PC-3 (cell line): ENCODE data around the gene SGTB. TPM values are rescaled to one million over a fixed set of nuclear protein-coding genes. Genes with fewer than 3 reads are reported as not detected.
"Not testable (repeated sequence)": the region's sequence is repeated elsewhere in the genome, so short reads cannot be mapped to it uniquely, and the experiment has no call there.

Experiments
- ATAC-seq: fragments of 200-7000 bp; cut with Tn5 transposase; 2 replicates; pipeline ENCODE4 v1.9.1; 2020; ENCODE audit warnings: mild to moderate bottlenecking, moderate library complexity
- BruUV-seq: library from RNA; stranded (reverse); fragments of 400-500 nt; replicated peaks from 2 replicates; lab custom pipeline; 2021; lab: Mats Ljungman, UMichigan
- CTCF ChIA-PET: fragments of 300-600 bp; sonication (Branson Sonifier 250); formaldehyde crosslinking; loops from one replicate; lab custom pipeline; 2022; ENCODE audit warnings: antibody characterized with exemption; lab: Charles Lee
- POLR2A ChIA-PET: fragments of 300-600 bp; sonication (Branson Sonifier 250); formaldehyde crosslinking; loops from one replicate; lab custom pipeline; 2022; ENCODE audit warnings: antibody characterized with exemption; ENCODE audit not compliant: unreplicated experiment; lab: Charles Lee
- DNase-seq: peaks from one replicate; pipeline ENCODE4 v3.0.0-alpha.2; 2015
- H2AFZ ChIP-seq: fragments of 300-600 bp; sonication (generic); 2 replicates; pipeline ENCODE4 v1.6.0; 2016; ENCODE audit warnings: antibody characterized with exemption, low read length
- H3F3A ChIP-seq: fragments of 300-600 bp; sonication (generic); one replicate; pipeline ENCODE4 v1.6.0; 2017; ENCODE audit warnings: antibody characterized with exemption, low read length, control low read depth, mild to moderate bottlenecking; ENCODE audit not compliant: unreplicated experiment
- H3K27ac ChIP-seq: fragments of 300-600 bp; sonication (generic); 2 replicates; pipeline ENCODE4 v1.5.1; 2016; ENCODE audit warnings: mild to moderate bottlenecking, low read length
- H3K27me3 ChIP-seq: fragments of 300-600 bp; sonication (generic); 2 replicates; pipeline ENCODE4 v1.6.1; 2016; ENCODE audit warnings: low read length, mixed read lengths
- H3K36me3 ChIP-seq: fragments of 300-600 bp; sonication (generic); 2 replicates; pipeline ENCODE4 v1.6.1; 2016; ENCODE audit warnings: low read depth, mixed run types, low read length, mixed read lengths
- H3K4me1 ChIP-seq: fragments of 300-600 bp; sonication (generic); 2 replicates; pipeline ENCODE4 v1.5.1; 2016; ENCODE audit warnings: low read length; ENCODE audit not compliant: insufficient read depth
- H3K4me2 ChIP-seq: fragments of 300-600 bp; sonication (generic); 2 replicates; pipeline ENCODE4 v1.6.0; 2016; ENCODE audit warnings: low read length
- H3K4me3 ChIP-seq: fragments of 300-600 bp; sonication (generic); 2 replicates; pipeline ENCODE4 v1.5.1; 2016; ENCODE audit warnings: mild to moderate bottlenecking, low read length, mixed read lengths
- H3K79me2 ChIP-seq: fragments of 300-600 bp; sonication (generic); 2 replicates; pipeline ENCODE4 v1.6.1; 2017; ENCODE audit warnings: low read length, mixed read lengths
- H3K9ac ChIP-seq: fragments of 300-600 bp; sonication (generic); 2 replicates; pipeline ENCODE4 v1.6.0; 2016; ENCODE audit warnings: mild to moderate bottlenecking, low read length
- H3K9me2 ChIP-seq: fragments of 300-600 bp; sonication (generic); replicated peaks from 2 replicates; pipeline ENCODE4 v1.6.1; 2016; ENCODE audit warnings: mixed run types, low read length, mixed read lengths
- H3K9me3 ChIP-seq: fragments of 300-600 bp; sonication (generic); 2 replicates; pipeline ENCODE4 v1.6.1; 2016; ENCODE audit warnings: low read length, mixed read lengths
- H4K20me1 ChIP-seq: fragments of 300-600 bp; sonication (generic); 2 replicates; pipeline ENCODE4 v1.6.1; 2016; ENCODE audit warnings: low read length, mixed read lengths
- CTCF ChIP-seq: fragments of 300-600 bp; sonication (generic); conservative IDR thresholded peaks from 2 replicates; pipeline ENCODE4 v1.5.1; 2017; ENCODE audit warnings: antibody characterized with exemption, low read depth, mild to moderate bottlenecking, low read length
- EZH2 ChIP-seq: fragments of 300-600 bp; sonication (generic); IDR thresholded peaks from one replicate; pipeline ENCODE4 v1.6.1; 2017; ENCODE audit warnings: antibody characterized with exemption, mild to moderate bottlenecking, low read length; ENCODE audit not compliant: unreplicated experiment
- EZH2phosphoT487 ChIP-seq: fragments of 300-600 bp; sonication (generic); IDR thresholded peaks from 2 replicates; pipeline ENCODE4 v1.6.1; 2018; ENCODE audit warnings: mild to moderate bottlenecking, antibody characterized with exemption, low read length, borderline replicate concordance
- intact Hi-C: fragments of 100-400 bp; cut with micrococcal nuclease; formaldehyde crosslinking; loops from 2 replicates; pipeline ENCODE4 v1.9.0; 2023
- total RNA-seq: library from RNA; depleted of rRNA; stranded (reverse); fragments of >200 nt; gene quantifications from 2 replicates; pipeline ENCODE4 v1.2.3, GENCODE V29; 2014

Gene SGTB
- total RNA-seq, 1 experiment from 2014 or later = 1.1 TPM

DNA sequence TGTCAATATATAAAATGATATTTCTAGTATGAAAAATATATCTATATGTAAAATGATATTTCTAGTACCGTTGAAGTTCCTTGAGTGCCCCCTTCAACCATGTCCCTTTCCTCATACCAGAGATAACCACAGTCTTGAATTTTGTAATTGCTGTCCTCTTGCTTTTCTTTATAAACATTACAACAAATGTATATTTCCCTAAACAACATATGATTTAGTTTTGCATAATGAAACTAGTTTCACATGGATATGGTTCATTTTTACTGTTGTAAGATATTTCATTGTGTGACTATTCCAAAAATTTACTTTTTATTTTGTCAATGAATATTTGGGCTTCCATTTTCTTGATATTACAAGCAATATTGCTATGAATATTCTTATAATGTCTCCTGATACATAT is 14.1 kb upstream of the SGTB start:
- no peak overlapping the region for H3K27ac ChIP-seq
- H3F3A ChIP-seq = no peaks in the 10 kb centered on the region
- ChIA-PET POLR2A (no interaction called here), CTCF (no interaction called here)
- no peak overlapping the region for H3K4me2 ChIP-seq
- H4K20me1 ChIP-seq = no peaks in the 10 kb centered on the region
- no TSS peak for BruUV-seq
- DNase-seq (no peak), ATAC-seq (no peak)
- no peak overlapping the region for H3K4me3 ChIP-seq
- intact Hi-C loops = no loop called here
- no peaks in the 10 kb centered on the region for H3K79me2 ChIP-seq
- no peak overlapping the region for H3K9ac ChIP-seq
- H2AFZ ChIP-seq = no peak overlapping the region
- no peaks in the 10 kb centered on the region for H3K27me3 ChIP-seq
- H3K9me2 ChIP-seq = no peaks in the 10 kb centered on the region
- H3K9me3 ChIP-seq = no peaks in the 10 kb centered on the region
- H3K4me1 ChIP-seq = no peaks in the 10 kb centered on the region
- no peaks in the 10 kb centered on the region for H3K36me3 ChIP-seq
- no peak for TF ChIP-seq EZH2phosphoT487
- TF ChIP-seq CTCF = no peak
- TF ChIP-seq EZH2 = no peak

GRCh38 chr5:65734921-65735320 is 13.0 kb upstream of the SGTB start:
- Histone ChIP-seq H3K9me2 (no peaks in the 10 kb centered on the region), H3K9ac (no peak overlapping the region), H3K79me2 (peaks cover 3% of the 10 kb centered on the region; the same call in 1 of the 2 replicates), H3F3A (no peaks in the 10 kb centered on the region), H3K4me1 (no peaks in the 10 kb centered on the region), H4K20me1 (no peaks in the 10 kb centered on the region), H3K27me3 (no peaks in the 10 kb centered on the region), H2AFZ (no peak overlapping the region), H3K4me2 (no peak overlapping the region), H3K9me3 (no peaks in the 10 kb centered on the region), H3K4me3 (no peak overlapping the region), H3K27ac (no peak overlapping the region), H3K36me3 (no peaks in the 10 kb centered on the region)
- ChIA-PET POLR2A (no interaction called here), CTCF (no interaction called here)
- intact Hi-C loops = no loop called here
- BruUV-seq = no TSS peak
- TF ChIP-seq CTCF (no peak), EZH2 (no peak), EZH2phosphoT487 (no peak)
- DNase-seq (no peak), ATAC-seq (no peak)

GRCh38 chr5:65734196-65734775 is 12.4 kb upstream of the SGTB start:
- H3K79me2 ChIP-seq, H3K27me3 ChIP-seq, CTCF ChIA-PET, H3K9ac ChIP-seq, H3K9me2 ChIP-seq, H3K4me3 ChIP-seq, H3F3A ChIP-seq, ATAC-seq, BruUV-seq, H3K4me1 ChIP-seq, H3K9me3 ChIP-seq, H4K20me1 ChIP-seq, intact Hi-C loops, H2AFZ ChIP-seq, DNase-seq, H3K27ac ChIP-seq, H3K36me3 ChIP-seq, POLR2A ChIA-PET, H3K4me2 ChIP-seq: not testable (repeated sequence)

DNA sequence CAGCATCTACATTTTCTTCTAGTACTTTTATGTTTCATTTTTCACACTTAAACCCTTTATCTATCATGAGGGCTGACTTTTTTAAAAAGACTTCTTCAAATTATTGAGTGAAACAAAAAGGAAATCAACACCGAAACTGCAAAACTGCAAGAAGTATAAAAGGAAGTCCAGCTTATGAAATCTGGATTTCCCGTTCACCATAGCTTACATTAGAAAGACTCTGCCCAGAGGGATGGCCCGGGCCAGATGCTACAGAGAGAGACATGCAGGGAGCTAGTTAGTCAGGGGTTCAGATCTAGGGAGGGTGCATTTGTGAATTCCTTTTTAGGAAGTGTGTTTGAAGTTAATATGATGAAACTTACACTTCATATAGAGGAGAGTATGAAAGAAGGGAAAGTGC is 10.1 kb upstream of the SGTB start:
- H3K27ac ChIP-seq, H3K4me1 ChIP-seq, H3K9me2 ChIP-seq, ATAC-seq, H4K20me1 ChIP-seq, H3K9me3 ChIP-seq, H3K27me3 ChIP-seq, POLR2A ChIA-PET, H3K4me2 ChIP-seq, H3K4me3 ChIP-seq, H3K36me3 ChIP-seq, H3F3A ChIP-seq, BruUV-seq, intact Hi-C loops, CTCF ChIA-PET, H2AFZ ChIP-seq, DNase-seq, H3K9ac ChIP-seq: not testable (repeated sequence)
- peaks cover 22% of the 10 kb centered on the region for H3K79me2 ChIP-seq
